ENCODE data around the gene IL36B.

- TF ChIP-seq, protein P1, sequence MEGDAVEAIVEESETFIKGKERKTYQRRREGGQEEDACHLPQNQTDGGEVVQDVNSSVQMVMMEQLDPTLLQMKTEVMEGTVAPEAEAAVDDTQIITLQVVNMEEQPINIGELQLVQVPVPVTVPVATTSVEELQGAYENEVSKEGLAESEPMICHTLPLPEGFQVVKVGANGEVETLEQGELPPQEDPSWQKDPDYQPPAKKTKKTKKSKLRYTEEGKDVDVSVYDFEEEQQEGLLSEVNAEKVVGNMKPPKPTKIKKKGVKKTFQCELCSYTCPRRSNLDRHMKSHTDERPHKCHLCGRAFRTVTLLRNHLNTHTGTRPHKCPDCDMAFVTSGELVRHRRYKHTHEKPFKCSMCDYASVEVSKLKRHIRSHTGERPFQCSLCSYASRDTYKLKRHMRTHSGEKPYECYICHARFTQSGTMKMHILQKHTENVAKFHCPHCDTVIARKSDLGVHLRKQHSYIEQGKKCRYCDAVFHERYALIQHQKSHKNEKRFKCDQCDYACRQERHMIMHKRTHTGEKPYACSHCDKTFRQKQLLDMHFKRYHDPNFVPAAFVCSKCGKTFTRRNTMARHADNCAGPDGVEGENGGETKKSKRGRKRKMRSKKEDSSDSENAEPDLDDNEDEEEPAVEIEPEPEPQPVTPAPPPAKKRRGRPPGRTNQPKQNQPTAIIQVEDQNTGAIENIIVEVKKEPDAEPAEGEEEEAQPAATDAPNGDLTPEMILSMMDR (IDR thresholded peaks at IDR 0.05): no peak
- TF ChIP-seq POLR2A (IDR thresholded peaks at IDR 0.05): no peak
Measured at GRCh38 chr2:113011108-113011507, 41.6 kb downstream of the IL36B start.

Measured in body of pancreas (tissue), 4 donors.